IPS DF 4.7 (cell line): ENCODE measurements around the gene CCDC184.
"Not testable (repeated sequence)": the region's sequence is repeated elsewhere in the genome, so short reads cannot be mapped to it uniquely, and the experiment has no call there.

Experiments
- DNase-seq: peaks from one replicate; pipeline ENCODE4 v3.0.0-alpha.2; 2013; ENCODE audit warnings: low spot score; ENCODE audit errors: extremely low read depth

Gene CCDC184

GRCh38 chr12:48202766-48203165 lies 19.3 kb downstream of the CCDC184 start:
- no peak for DNase-seq

GRCh38 chr12:48203192-48203591 lies 19.7 kb downstream of the CCDC184 start, which contains the start of gene OR10AD1:
OR10AD1 (minus strand) TSS chr12:48203292; CDS start chr12:48203292, 0 bp downstream.
- DNase-seq: no peak

DNA sequence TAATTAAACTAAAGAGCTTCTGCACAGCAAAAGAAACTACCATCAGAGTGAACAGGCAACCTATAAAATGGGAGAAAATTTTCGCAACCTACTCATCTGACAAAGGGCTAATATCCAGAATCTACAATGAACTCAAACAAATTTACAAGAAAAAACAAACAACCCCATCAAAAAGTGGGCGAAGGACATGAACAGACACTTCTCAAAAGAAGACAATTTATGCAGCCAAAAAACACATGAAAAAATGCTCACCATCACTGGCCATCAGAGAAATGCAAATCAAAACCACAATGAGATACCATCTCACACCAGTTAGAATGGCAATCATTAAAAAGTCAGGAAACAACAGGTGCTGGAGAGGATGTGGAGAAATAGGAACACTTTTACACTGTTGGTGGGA lies 26.1 kb downstream of the CCDC184 start:
- DNase-seq: not testable (repeated sequence)

DNA sequence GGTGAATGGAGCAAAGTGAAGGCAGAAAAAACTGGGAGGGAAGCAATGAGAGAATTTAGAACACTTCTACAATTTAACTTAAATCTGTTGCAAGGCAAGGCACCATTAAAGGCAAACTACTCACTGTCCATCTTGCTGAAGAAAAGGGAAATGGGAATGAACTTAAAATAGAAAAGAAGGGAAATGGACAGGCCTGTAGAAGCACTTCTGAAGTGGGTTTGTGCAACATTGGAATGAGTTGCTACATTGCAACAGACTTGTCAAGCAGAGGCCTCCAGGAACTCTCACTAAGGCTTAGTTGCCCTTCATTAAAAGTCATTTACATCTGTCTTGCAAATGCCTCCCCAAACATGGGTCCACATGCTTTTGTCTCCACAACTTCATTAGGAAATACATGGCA lies 33.3 kb downstream of the CCDC184 start:
- no peak for DNase-seq

GRCh38 chr12:48219631-48220030 lies 36.2 kb downstream of the CCDC184 start:
- DNase-seq: no peak

- no peak for DNase-seq
Measured at GRCh38 chr12:48220701-48221100, 37.3 kb downstream of the CCDC184 start.

DNA sequence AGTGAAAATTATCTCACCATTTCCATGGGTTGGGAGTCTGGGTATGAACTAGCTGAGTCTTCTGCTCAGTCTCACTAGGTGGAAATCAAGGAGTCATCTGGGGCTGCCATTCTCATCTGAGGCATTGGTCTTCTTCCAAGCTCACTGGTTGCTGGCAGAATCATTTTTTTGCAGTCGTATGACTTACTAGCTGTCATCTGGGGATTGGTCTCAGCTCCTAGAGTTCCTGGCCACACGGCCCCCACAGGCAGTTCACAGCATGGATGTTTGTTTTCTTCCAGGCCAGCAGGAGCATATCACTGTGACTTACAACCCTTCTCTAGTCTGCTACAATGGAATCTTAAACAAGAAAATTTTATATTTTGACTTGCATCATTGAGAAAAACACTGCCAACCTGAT lies 38.2 kb downstream of the CCDC184 start:
- no peak for DNase-seq

GRCh38 chr12:48224533-48224932 lies 41.1 kb downstream of the CCDC184 start:
- DNase-seq: not testable (repeated sequence)

GRCh38 chr12:48231169-48231958 lies 47.9 kb downstream of the CCDC184 start:
- DNase-seq: not testable (repeated sequence)
